ENCODE data around the gene HSFX1.

The HSFX1 gene

DNA sequence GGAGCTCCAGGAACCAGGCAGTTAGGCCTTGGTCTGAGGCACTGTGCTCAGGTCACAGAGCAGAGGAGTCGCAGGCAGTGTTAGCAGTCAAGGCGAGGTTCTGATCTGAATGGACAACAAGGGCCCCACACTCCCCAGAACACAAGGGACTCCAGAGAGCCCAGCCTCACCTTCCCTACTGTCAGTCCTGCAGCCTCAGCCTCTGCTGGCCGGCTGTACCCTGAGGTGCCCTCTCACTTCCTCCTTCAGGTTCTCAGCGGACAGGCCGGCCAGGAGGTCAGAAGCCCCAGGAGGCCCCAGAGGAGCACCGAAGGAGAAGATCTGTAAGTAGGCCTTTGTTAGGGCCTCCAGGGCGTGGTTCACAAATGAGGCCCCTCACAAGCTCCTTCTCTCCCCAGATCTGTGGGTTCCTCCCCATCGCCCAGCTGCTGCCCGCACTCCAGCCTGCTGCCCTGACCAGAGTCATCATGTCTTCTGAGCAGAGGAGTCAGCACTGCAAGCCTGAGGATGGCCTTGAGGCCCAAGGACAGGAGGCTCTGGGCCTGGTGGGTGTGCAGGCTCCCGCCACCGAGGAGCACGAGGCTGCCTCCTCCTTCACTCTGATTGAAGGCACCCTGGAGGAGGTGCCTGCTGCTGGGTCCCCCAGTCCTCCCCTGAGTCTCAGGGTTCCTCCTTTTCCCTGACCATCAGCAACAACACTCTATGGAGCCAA, 34.0 kb downstream of the HSFX1 start:
- DNase-seq (ENCODE audit: low spot score), result no peak

DNA sequence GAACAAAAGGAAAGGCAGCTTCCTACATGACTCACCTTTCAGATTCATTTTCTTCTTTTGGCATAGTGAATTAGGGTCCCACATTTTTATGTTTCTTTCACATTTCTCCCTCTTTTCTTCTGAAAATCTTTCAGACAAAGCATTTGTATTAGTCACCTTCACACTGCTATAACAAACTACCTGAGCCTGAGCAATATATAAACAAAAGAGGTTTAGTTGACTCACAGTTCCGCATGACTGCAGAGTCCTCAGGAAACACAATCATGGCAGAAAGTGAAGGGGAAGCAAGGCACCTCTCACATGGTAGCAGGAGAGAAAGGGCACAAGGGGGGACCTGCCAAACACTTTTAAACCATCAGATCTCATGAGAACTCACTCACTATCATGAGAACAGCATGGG, 44.8 kb downstream of the HSFX1 start:
- no peak for DNase-seq (ENCODE audit: low spot score)

DNA sequence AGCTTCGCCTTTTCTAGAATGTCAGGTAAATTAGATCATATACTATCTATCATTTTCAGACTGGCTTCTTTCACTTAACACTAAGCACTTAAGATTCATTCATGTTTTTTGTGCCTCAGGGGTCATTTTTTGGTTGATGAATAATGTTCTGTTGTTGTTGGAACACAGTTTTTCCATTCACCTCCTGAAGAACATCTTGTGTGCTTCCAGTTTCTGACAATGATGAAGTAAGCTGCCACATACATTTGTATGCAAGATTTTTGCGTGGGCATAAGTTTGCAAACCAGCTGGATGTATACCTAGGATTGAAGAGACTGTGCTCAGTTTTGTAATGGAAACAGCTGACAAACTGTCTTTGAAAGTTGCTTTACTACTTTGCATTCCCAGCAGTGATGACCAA, 45.5 kb downstream of the HSFX1 start:
- DNase-seq (ENCODE audit: low spot score), result no peak

DNA sequence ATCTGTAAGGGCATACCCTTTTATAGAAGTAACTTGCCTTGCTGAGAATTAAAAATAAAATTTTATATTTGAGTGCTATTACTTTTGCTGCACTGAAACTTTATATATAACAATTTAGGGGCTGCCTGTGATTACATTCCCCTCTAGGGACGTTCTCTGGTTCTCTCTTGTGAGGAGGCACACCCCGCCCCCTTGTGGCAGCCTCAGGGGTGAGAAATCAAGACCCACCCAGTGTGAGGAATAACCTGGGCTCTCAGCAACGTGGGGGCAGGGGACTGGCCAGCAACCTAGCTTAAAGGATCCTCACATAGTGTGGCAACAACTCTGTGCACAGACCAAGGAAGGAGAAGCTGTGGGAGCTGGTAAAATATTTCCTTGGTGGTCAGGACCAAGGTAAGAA, 51.6 kb downstream of the HSFX1 start:
- DNase-seq (ENCODE audit: low spot score), result peak; percentile 24
